SU-DHL-6 (cell line): ENCODE data around the gene PER2.

ENCODE experiments used
- CTCF ChIP-seq: fragments of 200-600 bp; sonication (generic); IDR thresholded peaks from one replicate; pipeline ENCODE4 v1.5.1; 2017; ENCODE audit warnings: antibody characterized with exemption, mild to moderate bottlenecking, low read length, moderate library complexity; ENCODE audit not compliant: insufficient read depth, poor library complexity, severe bottlenecking
- EZH2phosphoT487 ChIP-seq: fragments of 200-600 bp; sonication (generic), shearing (Covaris generic); conservative IDR thresholded peaks from 2 replicates; pipeline ENCODE4 v1.6.1; 2018; ENCODE audit warnings: mild to moderate bottlenecking, antibody characterized with exemption, low read length, moderate library complexity, mixed read lengths

DNA sequence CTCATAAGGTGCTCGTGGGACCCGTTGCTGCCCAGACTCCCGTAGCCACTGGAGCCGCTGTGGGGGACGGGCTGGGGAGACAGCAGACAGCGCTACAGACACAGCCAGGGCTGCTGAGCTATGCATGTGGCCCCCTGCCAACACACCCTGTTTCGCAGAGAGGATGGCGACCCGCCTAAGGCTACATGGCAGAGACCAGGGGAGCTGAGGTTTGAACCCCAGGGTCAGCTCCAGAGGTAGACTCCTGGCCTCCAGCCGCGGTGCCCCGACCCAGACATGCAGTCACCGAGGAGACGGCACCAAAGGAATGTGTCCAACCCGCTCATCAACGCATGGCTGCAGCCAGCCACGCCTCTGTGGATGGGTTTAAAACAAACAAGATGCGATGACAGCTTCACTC lies 27.5 kb downstream of the PER2 start:
- TF ChIP-seq CTCF, result no peak
- TF ChIP-seq EZH2phosphoT487, result no peak
